Measurements from ENCODE around the gene ACTR2.
A peak's percentile ranks its signal among the peaks of the same experiment; 100 is the strongest.

The ACTR2 gene

DNA sequence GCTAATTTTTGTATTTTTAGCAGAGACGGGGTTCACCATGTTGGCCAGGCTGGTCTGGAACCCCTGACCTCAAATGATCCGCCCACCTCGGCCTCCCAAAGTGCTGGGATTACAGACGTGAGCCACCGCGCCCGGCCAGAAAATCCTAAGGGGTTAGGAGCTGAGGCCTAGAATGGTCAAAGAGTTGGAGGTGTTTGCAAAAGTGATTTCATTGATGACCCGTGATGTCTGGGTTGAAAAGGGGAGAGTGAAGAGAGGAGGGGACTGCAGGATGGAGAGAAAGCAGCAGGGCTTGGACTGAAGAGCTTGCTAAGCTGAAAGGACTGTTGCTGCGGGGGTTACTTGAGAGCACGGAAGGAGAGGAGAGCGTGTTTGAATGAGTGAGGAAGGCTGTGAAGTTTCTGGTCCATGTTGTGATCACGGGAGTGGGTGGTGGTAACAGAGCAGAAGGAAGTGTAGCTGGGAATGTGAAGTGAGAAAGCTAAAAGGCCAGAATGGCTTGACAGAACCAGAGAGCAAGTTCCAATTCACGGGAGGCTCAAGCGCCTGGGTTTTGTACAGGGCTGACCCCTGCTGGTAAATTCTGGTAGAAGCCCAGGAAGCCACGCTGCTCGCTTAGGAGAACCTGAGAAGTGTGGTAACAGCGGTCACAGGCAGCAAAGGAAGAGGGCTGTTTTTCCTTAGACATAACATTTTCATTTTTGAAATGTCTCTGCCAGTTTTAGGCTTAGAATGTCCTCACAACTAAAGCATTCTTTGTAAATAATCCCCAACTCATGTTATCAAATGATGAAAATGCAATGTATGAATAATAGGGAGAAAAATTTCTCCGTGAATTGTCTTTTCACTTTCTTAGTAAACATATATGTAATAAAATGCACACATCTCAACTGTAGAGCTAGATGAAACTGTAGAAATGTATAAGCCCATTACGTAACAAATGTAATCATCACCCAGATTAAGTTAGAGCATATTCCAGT lies 40.5 kb upstream of the ACTR2 start:
- H3K4me2 ChIP-seq (ENCODE audit: low read length), result no peak overlapping the region
- H3K9me3 ChIP-seq (ENCODE audit: control insufficient read depth, low read length), result no peaks in the 10 kb centered on the region
- peak overlapping the region; percentile 53 for H2AFZ ChIP-seq
- H3K27ac ChIP-seq, result no peak overlapping the region
- no peak overlapping the region for H3K4me3 ChIP-seq (ENCODE audit: low read depth, low read length)
- peaks cover 4% of the 10 kb centered on the region for H3K27me3 ChIP-seq (ENCODE audit: control insufficient read depth, insufficient read depth, low read length)
- no peaks in the 10 kb centered on the region for H3K4me1 ChIP-seq
- no peaks in the 10 kb centered on the region for H3K36me3 ChIP-seq (ENCODE audit: control insufficient read depth, insufficient read depth, low read length)
- H3K79me2 ChIP-seq, result no peaks in the 10 kb centered on the region
- TF ChIP-seq, protein P1, sequence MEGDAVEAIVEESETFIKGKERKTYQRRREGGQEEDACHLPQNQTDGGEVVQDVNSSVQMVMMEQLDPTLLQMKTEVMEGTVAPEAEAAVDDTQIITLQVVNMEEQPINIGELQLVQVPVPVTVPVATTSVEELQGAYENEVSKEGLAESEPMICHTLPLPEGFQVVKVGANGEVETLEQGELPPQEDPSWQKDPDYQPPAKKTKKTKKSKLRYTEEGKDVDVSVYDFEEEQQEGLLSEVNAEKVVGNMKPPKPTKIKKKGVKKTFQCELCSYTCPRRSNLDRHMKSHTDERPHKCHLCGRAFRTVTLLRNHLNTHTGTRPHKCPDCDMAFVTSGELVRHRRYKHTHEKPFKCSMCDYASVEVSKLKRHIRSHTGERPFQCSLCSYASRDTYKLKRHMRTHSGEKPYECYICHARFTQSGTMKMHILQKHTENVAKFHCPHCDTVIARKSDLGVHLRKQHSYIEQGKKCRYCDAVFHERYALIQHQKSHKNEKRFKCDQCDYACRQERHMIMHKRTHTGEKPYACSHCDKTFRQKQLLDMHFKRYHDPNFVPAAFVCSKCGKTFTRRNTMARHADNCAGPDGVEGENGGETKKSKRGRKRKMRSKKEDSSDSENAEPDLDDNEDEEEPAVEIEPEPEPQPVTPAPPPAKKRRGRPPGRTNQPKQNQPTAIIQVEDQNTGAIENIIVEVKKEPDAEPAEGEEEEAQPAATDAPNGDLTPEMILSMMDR (IDR thresholded peaks at IDR 0.05), result peak; percentile 76
- no peak overlapping the region for H3K9ac ChIP-seq

DNA sequence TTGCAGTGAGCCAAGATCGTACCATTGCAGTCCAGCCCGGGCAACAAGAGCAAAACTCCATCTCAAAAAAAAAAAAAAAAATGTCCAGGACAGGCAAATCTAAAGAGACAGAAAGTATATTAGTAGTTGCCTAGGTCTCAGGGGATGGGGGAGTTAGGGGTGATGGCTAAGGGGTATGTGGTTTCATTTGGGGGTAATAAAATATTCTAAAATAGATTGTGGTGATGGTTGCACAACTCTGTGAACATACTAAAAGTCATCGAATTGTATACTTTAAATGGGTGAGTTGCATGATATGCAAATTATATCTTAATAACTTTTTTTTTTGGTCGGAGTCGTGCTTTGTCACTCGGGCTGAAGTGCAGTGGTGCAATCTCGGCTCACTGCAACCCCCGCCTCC lies 34.2 kb upstream of the ACTR2 start:
- Histone ChIP-seq H3K9ac (no peak overlapping the region), H3K4me1 (no peaks in the 10 kb centered on the region), H3K79me2 (no peaks in the 10 kb centered on the region), H3K9me3 (ENCODE audit: control insufficient read depth, low read length) (no peaks in the 10 kb centered on the region), H3K4me2 (ENCODE audit: low read length) (no peak overlapping the region), H2AFZ (no peak overlapping the region), H3K27ac (no peak overlapping the region), H3K27me3 (ENCODE audit: control insufficient read depth, insufficient read depth, low read length) (no peaks in the 10 kb centered on the region), H3K36me3 (ENCODE audit: control insufficient read depth, insufficient read depth, low read length) (no peaks in the 10 kb centered on the region), H3K4me3 (ENCODE audit: low read depth, low read length) (no peak overlapping the region)
- TF ChIP-seq, protein P1 (IDR thresholded peaks at IDR 0.05), result no peak

DNA sequence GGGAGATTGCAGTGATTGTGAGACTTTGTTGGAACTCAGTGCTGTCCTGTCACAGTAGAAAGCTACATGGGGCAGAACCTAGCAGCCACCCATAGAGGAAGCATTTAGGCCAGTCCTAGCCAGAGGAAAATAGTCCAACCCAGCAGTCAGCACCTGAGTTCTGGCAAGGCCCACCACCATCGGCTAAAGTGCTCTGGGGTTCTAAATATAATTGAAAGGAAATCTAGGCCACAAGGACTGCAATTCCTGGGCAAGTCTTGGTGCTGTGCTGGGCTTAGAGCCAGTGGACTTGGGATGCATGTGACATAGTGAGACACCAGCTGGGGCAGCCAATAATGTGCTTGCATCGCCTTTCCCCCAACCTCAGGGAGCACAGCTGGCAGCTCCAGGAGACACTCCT lies 28.9 kb upstream of the ACTR2 start:
- Histone ChIP-seq H3K9me3 (ENCODE audit: control insufficient read depth, low read length) (no peaks in the 10 kb centered on the region), H3K36me3 (ENCODE audit: control insufficient read depth, insufficient read depth, low read length) (no peaks in the 10 kb centered on the region), H3K27me3 (ENCODE audit: control insufficient read depth, insufficient read depth, low read length) (no peaks in the 10 kb centered on the region), H2AFZ (no peak overlapping the region), H3K79me2 (no peaks in the 10 kb centered on the region), H3K4me3 (ENCODE audit: low read depth, low read length) (no peak overlapping the region), H3K4me2 (ENCODE audit: low read length) (no peak overlapping the region), H3K9ac (no peak overlapping the region), H3K27ac (no peak overlapping the region), H3K4me1 (no peaks in the 10 kb centered on the region)
- TF ChIP-seq, protein P1 (IDR thresholded peaks at IDR 0.05), result no peak

DNA sequence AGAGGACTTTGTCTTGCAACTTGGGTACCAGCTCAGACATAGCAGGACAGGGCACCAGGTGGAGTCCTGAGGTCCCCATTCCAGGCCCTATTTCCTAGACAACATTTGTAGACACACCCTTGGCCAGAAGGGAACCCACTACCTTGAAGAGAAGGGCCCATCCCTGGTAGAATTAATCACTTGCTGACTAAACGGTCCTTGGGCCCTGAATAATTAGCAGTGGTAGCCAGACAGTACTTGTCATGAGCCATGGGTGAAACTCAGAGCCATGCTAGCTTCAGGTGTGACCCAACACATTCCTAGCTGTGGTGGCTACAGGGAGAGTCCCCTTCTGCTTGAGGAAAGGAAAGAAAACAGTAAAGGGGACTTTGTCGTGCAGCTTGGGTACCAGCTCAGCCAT lies 28.5 kb upstream of the ACTR2 start:
- no peaks in the 10 kb centered on the region for H3K36me3 ChIP-seq (ENCODE audit: control insufficient read depth, insufficient read depth, low read length)
- no peaks in the 10 kb centered on the region for H3K79me2 ChIP-seq
- H2AFZ ChIP-seq, result no peak overlapping the region
- no peaks in the 10 kb centered on the region for H3K9me3 ChIP-seq (ENCODE audit: control insufficient read depth, low read length)
- no peaks in the 10 kb centered on the region for H3K27me3 ChIP-seq (ENCODE audit: control insufficient read depth, insufficient read depth, low read length)
- TF ChIP-seq, protein P1 (IDR thresholded peaks at IDR 0.05), result no peak
- H3K27ac ChIP-seq, result no peak overlapping the region
- no peak overlapping the region for H3K4me3 ChIP-seq (ENCODE audit: low read depth, low read length)
- H3K4me2 ChIP-seq (ENCODE audit: low read length), result no peak overlapping the region
- no peaks in the 10 kb centered on the region for H3K4me1 ChIP-seq
- H3K9ac ChIP-seq, result no peak overlapping the region
